Neural progenitor cell (in vitro differentiated cells): ENCODE data around the gene MMP21.

Source experiments
- EZH2 ChIP-seq: fragments of 200-600 bp; sonication (generic); IDR thresholded peaks from 2 replicates; pipeline ENCODE4 v1.6.1; 2017; ENCODE audit warnings: antibody characterized with exemption, mild to moderate bottlenecking, moderate library complexity
- EZH2phosphoT487 ChIP-seq: fragments of 200-600 bp; sonication (generic); IDR thresholded peaks from 2 replicates; pipeline ENCODE4 v1.6.1; 2017; ENCODE audit warnings: antibody characterized with exemption
- TF ChIP-seq, protein P1 (sequence below): fragments of 200-600 bp; sonication (generic); IDR thresholded peaks from 2 replicates; pipeline ENCODE4 v1.5.1; 2017; ENCODE audit warnings: antibody characterized with exemption, mild to moderate bottlenecking

DNA sequence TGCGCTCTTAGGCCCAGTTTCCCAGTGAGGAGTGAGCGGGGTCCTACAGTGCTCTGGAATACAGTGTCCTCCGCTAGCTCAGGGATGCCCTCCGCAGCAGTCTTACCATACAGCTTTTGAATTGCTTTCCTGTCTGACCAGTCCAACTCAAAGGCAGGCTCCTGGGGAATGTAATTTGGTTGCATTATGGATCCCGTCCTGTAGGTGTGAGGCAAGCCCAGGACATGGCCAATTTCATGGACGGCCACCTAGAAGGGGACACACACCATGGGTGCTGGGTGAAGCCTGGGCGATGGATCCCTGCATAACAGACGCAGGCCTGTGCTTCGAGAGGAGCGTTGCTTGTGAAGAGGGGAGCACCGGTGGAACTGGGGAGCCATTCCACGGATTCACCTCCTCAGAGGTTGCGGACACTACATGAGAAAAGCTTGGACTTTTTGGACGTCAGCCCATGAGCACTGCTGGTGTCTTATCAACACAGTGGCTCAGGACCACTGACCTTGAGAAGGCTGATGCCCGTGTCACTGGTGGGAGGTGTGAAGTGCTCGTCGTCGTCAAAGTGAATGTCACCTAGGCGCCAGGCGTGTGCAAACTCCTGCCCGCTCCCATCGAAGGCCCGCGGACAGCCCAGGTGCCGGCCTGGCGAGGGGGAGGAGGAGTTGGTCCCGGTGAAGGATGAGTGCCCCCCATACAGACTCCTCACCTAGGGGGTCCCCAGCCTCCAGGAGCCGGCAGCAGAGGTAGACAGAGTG, 3.3 kb downstream of the MMP21 start:
- TF ChIP-seq, protein P1, sequence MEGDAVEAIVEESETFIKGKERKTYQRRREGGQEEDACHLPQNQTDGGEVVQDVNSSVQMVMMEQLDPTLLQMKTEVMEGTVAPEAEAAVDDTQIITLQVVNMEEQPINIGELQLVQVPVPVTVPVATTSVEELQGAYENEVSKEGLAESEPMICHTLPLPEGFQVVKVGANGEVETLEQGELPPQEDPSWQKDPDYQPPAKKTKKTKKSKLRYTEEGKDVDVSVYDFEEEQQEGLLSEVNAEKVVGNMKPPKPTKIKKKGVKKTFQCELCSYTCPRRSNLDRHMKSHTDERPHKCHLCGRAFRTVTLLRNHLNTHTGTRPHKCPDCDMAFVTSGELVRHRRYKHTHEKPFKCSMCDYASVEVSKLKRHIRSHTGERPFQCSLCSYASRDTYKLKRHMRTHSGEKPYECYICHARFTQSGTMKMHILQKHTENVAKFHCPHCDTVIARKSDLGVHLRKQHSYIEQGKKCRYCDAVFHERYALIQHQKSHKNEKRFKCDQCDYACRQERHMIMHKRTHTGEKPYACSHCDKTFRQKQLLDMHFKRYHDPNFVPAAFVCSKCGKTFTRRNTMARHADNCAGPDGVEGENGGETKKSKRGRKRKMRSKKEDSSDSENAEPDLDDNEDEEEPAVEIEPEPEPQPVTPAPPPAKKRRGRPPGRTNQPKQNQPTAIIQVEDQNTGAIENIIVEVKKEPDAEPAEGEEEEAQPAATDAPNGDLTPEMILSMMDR, result no peak
- TF ChIP-seq EZH2 (no peak), EZH2phosphoT487 (no peak)
